CD4-positive, CD25-positive, alpha-beta regulatory T cell (primary cell): ENCODE measurements around the gene EED. TPM values are rescaled to one million over a fixed set of nuclear protein-coding genes. Genes with fewer than 3 reads are reported as not detected.

ENCODE experiments used
- ATAC-seq, 2 donors: fragments of 150-1000 bp; cut with Tn5 transposase; one replicate each; pipeline ENCODE4 v1.10.0; 2021; ENCODE audit warnings: low read depth in 2 of 2, moderate number of reproducible peaks in 2 of 2, moderate library complexity in 1 of 2
- DNase-seq, 3 donors: peaks; one replicate each; pipeline versions ENCODE4 v3.0.0 to v3.0.0-alpha.2; 2012 to 2022; ENCODE audit warnings: mixed read lengths in 1 of 3
- H3K27ac ChIP-seq: one replicate; pipeline ENCODE4 v1.7.0; 2013; ENCODE audit warnings: mild to moderate bottlenecking, low read length; ENCODE audit not compliant: insufficient read depth, poor library complexity, severe bottlenecking
- H3K27me3 ChIP-seq: one replicate; pipeline ENCODE4 v1.7.0; 2013; ENCODE audit warnings: low read length; ENCODE audit not compliant: control insufficient read depth, insufficient read depth
- H3K36me3 ChIP-seq: one replicate; pipeline ENCODE4 v1.7.0; 2013; ENCODE audit warnings: mild to moderate bottlenecking, low read length, moderate library complexity; ENCODE audit not compliant: control insufficient read depth, insufficient read depth
- H3K4me1 ChIP-seq: 2 replicates; pipeline ENCODE4 v1.7.0; 2013; ENCODE audit warnings: mild to moderate bottlenecking, low read length; ENCODE audit not compliant: insufficient read depth, control insufficient read depth, poor library complexity, severe bottlenecking
- H3K4me3 ChIP-seq: one replicate; pipeline ENCODE4 v1.7.0; 2013; ENCODE audit warnings: low read depth, mild to moderate bottlenecking, low read length, moderate library complexity
- H3K9me3 ChIP-seq, 2 experiments: 1 replicate in 1 of 2; 2 replicates in 1 of 2; pipeline ENCODE4 v1.7.0; 2013; ENCODE audit warnings: low read length in 2 of 2, mild to moderate bottlenecking in 1 of 2, moderate library complexity in 1 of 2; ENCODE audit not compliant: control insufficient read depth in 2 of 2
- H3K27ac Mint-ChIP-seq, 3 donors: one replicate each; pipeline ENCODE4 v1.8.0; 2020 to 2022; ENCODE audit warnings: mild to moderate bottlenecking in 3 of 3, mixed read lengths in 3 of 3, moderate library complexity in 2 of 3
- H3K27me3 Mint-ChIP-seq: one replicate; pipeline ENCODE4 v1.8.0; 2022; ENCODE audit warnings: mild to moderate bottlenecking, mixed read lengths
- H3K36me3 Mint-ChIP-seq: one replicate; pipeline ENCODE4 v1.8.0; 2020; ENCODE audit warnings: mixed read lengths
- H3K4me1 Mint-ChIP-seq, 4 donors: one replicate each; pipeline ENCODE4 v1.8.0; 2020 to 2022; ENCODE audit warnings: mixed read lengths in 4 of 4, mild to moderate bottlenecking in 1 of 4
- H3K4me3 Mint-ChIP-seq, 4 donors: one replicate each; pipeline ENCODE4 v1.8.0; 2020 to 2022; ENCODE audit warnings: mild to moderate bottlenecking in 4 of 4, mixed read lengths in 4 of 4, moderate library complexity in 3 of 4
- H3K9me3 Mint-ChIP-seq, 7 donors: one replicate each; pipeline ENCODE4 v1.8.0; 2020 to 2022; ENCODE audit warnings: mixed read lengths in 7 of 7, mild to moderate bottlenecking in 3 of 7, moderate library complexity in 2 of 7
- polyA plus RNA-seq, 4 donors: library from polyadenylated mRNA; unstranded; fragments of 300-500 nt; fragmentation: Illumina TruSeq; gene quantifications; one replicate each; pipeline ENCODE4 v1.2.3, GENCODE V29; 2021
- total RNA-seq: library from RNA; stranded (reverse); gene quantifications from one replicate; pipeline ENCODE4 v1.2.3, GENCODE V29; 2022

EED gene
- total and polyA plus RNA-seq, 5 donors from 2014 or later = 23.7 to 65.7 (median 29.8) TPM

GRCh38 chr11:86251345-86251744 is 6.8 kb downstream of the EED start:
- peak overlapping the region; percentile 12 to 60 (median 44) for H3K27ac Mint-ChIP-seq
- H3K4me1 Mint-ChIP-seq = peaks cover 39 to 69% (median 62%) of the 10 kb centered on the region in 4 donors
- ATAC-seq = no peak
- peak in 1 of 3 donors; percentile 36 for DNase-seq
- peak overlapping the region; percentile 66 to 78 (median 70) for H3K4me3 Mint-ChIP-seq
- no peaks in the 10 kb centered on the region for H3K27me3 ChIP-seq
- no peaks in the 10 kb centered on the region for H3K9me3 ChIP-seq
- H3K27ac ChIP-seq = peak overlapping the region; percentile 44
- H3K4me3 ChIP-seq = peak overlapping the region; percentile 99
- H3K4me1 ChIP-seq = peaks cover 65% of the 10 kb centered on the region
- no peaks in the 10 kb centered on the region for H3K9me3 Mint-ChIP-seq
- H3K36me3 Mint-ChIP-seq = peaks cover 18% of the 10 kb centered on the region
- peaks cover 20% of the 10 kb centered on the region for H3K36me3 ChIP-seq
- peaks cover 3% of the 10 kb centered on the region for H3K27me3 Mint-ChIP-seq

GRCh38 chr11:86255896-86256295 is 11.3 kb downstream of the EED start:
- DNase-seq = no peak
- H3K27ac Mint-ChIP-seq = peak overlapping the region in 1 of 3 donors; percentile 80
- H3K4me1 Mint-ChIP-seq = peaks cover 29 to 42% (median 34%) of the 10 kb centered on the region in 4 donors
- Histone ChIP-seq H3K9me3 (no peaks in the 10 kb centered on the region), H3K4me3 (no peak overlapping the region), H3K27me3 (no peaks in the 10 kb centered on the region), H3K4me1 (peaks cover 22% of the 10 kb centered on the region), H3K27ac (no peak overlapping the region), H3K36me3 (peaks cover 45% of the 10 kb centered on the region)
- H3K9me3 Mint-ChIP-seq = no peaks in the 10 kb centered on the region
- peaks cover 31% of the 10 kb centered on the region for H3K36me3 Mint-ChIP-seq
- H3K27me3 Mint-ChIP-seq = no peaks in the 10 kb centered on the region
- H3K4me3 Mint-ChIP-seq = no peak overlapping the region
- ATAC-seq = no peak

GRCh38 chr11:86256608-86257007 is 12.1 kb downstream of the EED start:
- Histone ChIP-seq H3K4me1 (peaks cover 16% of the 10 kb centered on the region), H3K9me3 (no peaks in the 10 kb centered on the region), H3K27me3 (no peaks in the 10 kb centered on the region), H3K4me3 (no peak overlapping the region), H3K27ac (no peak overlapping the region), H3K36me3 (peaks cover 49% of the 10 kb centered on the region)
- H3K4me3 Mint-ChIP-seq = no peak overlapping the region
- H3K4me1 Mint-ChIP-seq = peaks cover 25 to 36% (median 28%) of the 10 kb centered on the region in 4 donors
- no peaks in the 10 kb centered on the region for H3K27me3 Mint-ChIP-seq
- H3K9me3 Mint-ChIP-seq = no peaks in the 10 kb centered on the region
- peaks cover 31% of the 10 kb centered on the region for H3K36me3 Mint-ChIP-seq
- peak overlapping the region in 1 of 3 donors; percentile 11 for H3K27ac Mint-ChIP-seq
- ATAC-seq (no peak), DNase-seq (no peak)

GRCh38 chr11:86257446-86257845 is 12.9 kb downstream of the EED start:
- H3K27ac ChIP-seq = no peak overlapping the region
- no peaks in the 10 kb centered on the region for H3K9me3 ChIP-seq
- no peaks in the 10 kb centered on the region for H3K9me3 Mint-ChIP-seq
- H3K27me3 ChIP-seq = no peaks in the 10 kb centered on the region
- no peak overlapping the region for H3K4me3 Mint-ChIP-seq
- peaks cover 27% of the 10 kb centered on the region for H3K36me3 Mint-ChIP-seq
- no peak for ATAC-seq
- peak overlapping the region in 1 of 3 donors; percentile 20 for H3K27ac Mint-ChIP-seq
- H3K27me3 Mint-ChIP-seq = no peaks in the 10 kb centered on the region
- no peak for DNase-seq
- no peak overlapping the region for H3K4me3 ChIP-seq
- H3K4me1 ChIP-seq = peaks cover 8% of the 10 kb centered on the region
- peaks cover 20 to 29% (median 20%) of the 10 kb centered on the region in 4 donors for H3K4me1 Mint-ChIP-seq
- H3K36me3 ChIP-seq = peaks cover 51% of the 10 kb centered on the region

- no peak overlapping the region for H3K4me3 ChIP-seq
- Mint-ChIP-seq H3K4me3 (no peak overlapping the region), H3K27ac (peak overlapping the region in 2 of 3 donors; percentile 15 to 41), H3K4me1 (peaks cover 14 to 27% (median 19%) of the 10 kb centered on the region in 4 donors), H3K9me3 (no peaks in the 10 kb centered on the region), H3K27me3 (no peaks in the 10 kb centered on the region), H3K36me3 (peaks cover 36% of the 10 kb centered on the region)
- no peaks in the 10 kb centered on the region for H3K27me3 ChIP-seq
- H3K27ac ChIP-seq = no peak overlapping the region
- DNase-seq (no peak), ATAC-seq (no peak)
- H3K4me1 ChIP-seq = peaks cover 4% of the 10 kb centered on the region
- peaks cover 67% of the 10 kb centered on the region for H3K36me3 ChIP-seq
- H3K9me3 ChIP-seq = no peaks in the 10 kb centered on the region
Observed at GRCh38 chr11:86259730-86260129, 15.2 kb downstream of the EED start.

- Histone ChIP-seq H3K4me1 (peaks cover under 1% of the 10 kb centered on the region), H3K27me3 (no peaks in the 10 kb centered on the region), H3K4me3 (no peak overlapping the region), H3K36me3 (peaks cover 65% of the 10 kb centered on the region), H3K27ac (no peak overlapping the region), H3K9me3 (no peaks in the 10 kb centered on the region)
- DNase-seq (no peak), ATAC-seq (no peak)
- H3K36me3 Mint-ChIP-seq = peaks cover 33% of the 10 kb centered on the region
- H3K4me3 Mint-ChIP-seq = no peak overlapping the region
- H3K27ac Mint-ChIP-seq = no peak overlapping the region
- H3K9me3 Mint-ChIP-seq = no peaks in the 10 kb centered on the region
- H3K27me3 Mint-ChIP-seq = no peaks in the 10 kb centered on the region
- H3K4me1 Mint-ChIP-seq = peaks cover 11 to 24% (median 20%) of the 10 kb centered on the region in 4 donors
Observed at GRCh38 chr11:86261328-86261727, 16.8 kb downstream of the EED start.

GRCh38 chr11:86262387-86262786 is 17.8 kb downstream of the EED start:
- Mint-ChIP-seq H3K27me3 (no peaks in the 10 kb centered on the region), H3K4me3 (no peak overlapping the region), H3K9me3 (no peaks in the 10 kb centered on the region), H3K4me1 (peaks cover 11 to 25% (median 20%) of the 10 kb centered on the region in 4 donors), H3K36me3 (peaks cover 31% of the 10 kb centered on the region), H3K27ac (peak overlapping the region in 2 of 3 donors; percentile 71 to 79)
- no peaks in the 10 kb centered on the region for H3K27me3 ChIP-seq
- no peaks in the 10 kb centered on the region for H3K4me1 ChIP-seq
- H3K36me3 ChIP-seq = peaks cover 61% of the 10 kb centered on the region
- no peaks in the 10 kb centered on the region for H3K9me3 ChIP-seq
- no peak overlapping the region for H3K27ac ChIP-seq
- DNase-seq (no peak), ATAC-seq (no peak)
- no peak overlapping the region for H3K4me3 ChIP-seq

GRCh38 chr11:86264649-86265048 is 20.1 kb downstream of the EED start:
- no peak overlapping the region for H3K4me3 ChIP-seq
- H3K4me1 Mint-ChIP-seq = peaks cover 11 to 29% (median 19%) of the 10 kb centered on the region in 4 donors
- no peaks in the 10 kb centered on the region for H3K27me3 ChIP-seq
- H3K36me3 Mint-ChIP-seq = peaks cover 34% of the 10 kb centered on the region
- no peak overlapping the region for H3K27ac Mint-ChIP-seq
- no peak for ATAC-seq
- H3K9me3 ChIP-seq = no peaks in the 10 kb centered on the region
- peaks cover 0 to 1% (median 0%) of the 10 kb centered on the region in 7 donors for H3K9me3 Mint-ChIP-seq
- no peak overlapping the region for H3K27ac ChIP-seq
- no peak overlapping the region for H3K4me3 Mint-ChIP-seq
- H3K36me3 ChIP-seq = peaks cover 65% of the 10 kb centered on the region
- no peak for DNase-seq
- no peaks in the 10 kb centered on the region for H3K27me3 Mint-ChIP-seq
- H3K4me1 ChIP-seq = peaks cover under 1% of the 10 kb centered on the region
